Right atrium auricular region (tissue), 2 donors: ENCODE results near the gene MRFAP1L1. TPM values are rescaled to one million over a fixed set of nuclear protein-coding genes. Genes with fewer than 3 reads are reported as not detected.
A peak's percentile ranks its signal among the peaks of the same experiment; 100 is the strongest.

Experiments used
- DNase-seq: peaks from one replicate; pipeline ENCODE4 v3.0.0-alpha.2; 2019; ENCODE audit warnings: low spot score
- H3K27ac ChIP-seq, 2 donors: fragments of 200-600 bp; sonication (generic); 1 replicate in 1 of 2; 2 replicates in 1 of 2; pipeline ENCODE4 v1.5.1; 2016 to 2019
- H3K27me3 ChIP-seq, 2 donors: fragments of 200-600 bp; sonication (generic); one replicate each; pipeline versions ENCODE4 v1.5.1 to v1.6.0; 2017 to 2019
- H3K36me3 ChIP-seq: fragments of 200-600 bp; sonication (generic); one replicate; pipeline ENCODE4 v1.5.1; 2016
- H3K4me1 ChIP-seq, 2 donors: fragments of 200-600 bp; sonication (generic); one replicate each; pipeline versions ENCODE4 v1.5.1 to v1.6.0; 2017 to 2019
- H3K4me3 ChIP-seq, 2 donors: fragments of 200-600 bp; sonication (generic); 1 replicate in 1 of 2; 2 replicates in 1 of 2; pipeline ENCODE4 v1.5.1; 2017 to 2019; ENCODE audit warnings: mild to moderate bottlenecking in 1 of 2, moderate library complexity in 1 of 2
- H3K9me3 ChIP-seq, 2 donors: fragments of 200-600 bp; sonication (generic); one replicate each; pipeline ENCODE4 v1.5.1; 2019
- total RNA-seq, 2 donors: library from RNA; depleted of rRNA; stranded (reverse); fragments of >200 nt; gene quantifications; one replicate each; pipeline ENCODE4 v1.1.0, GENCODE V29; 2016
- TF ChIP-seq, protein P1 (sequence below), 2 donors: fragments of 200-600 bp; sonication (generic); IDR thresholded peaks; one replicate each; pipeline ENCODE4 v1.5.1; 2019; ENCODE audit warnings: antibody characterized with exemption in 2 of 2

Gene MRFAP1L1
- total RNA-seq, 2 donors from 2014 or later: 58.2 to 65.3 TPM

DNA sequence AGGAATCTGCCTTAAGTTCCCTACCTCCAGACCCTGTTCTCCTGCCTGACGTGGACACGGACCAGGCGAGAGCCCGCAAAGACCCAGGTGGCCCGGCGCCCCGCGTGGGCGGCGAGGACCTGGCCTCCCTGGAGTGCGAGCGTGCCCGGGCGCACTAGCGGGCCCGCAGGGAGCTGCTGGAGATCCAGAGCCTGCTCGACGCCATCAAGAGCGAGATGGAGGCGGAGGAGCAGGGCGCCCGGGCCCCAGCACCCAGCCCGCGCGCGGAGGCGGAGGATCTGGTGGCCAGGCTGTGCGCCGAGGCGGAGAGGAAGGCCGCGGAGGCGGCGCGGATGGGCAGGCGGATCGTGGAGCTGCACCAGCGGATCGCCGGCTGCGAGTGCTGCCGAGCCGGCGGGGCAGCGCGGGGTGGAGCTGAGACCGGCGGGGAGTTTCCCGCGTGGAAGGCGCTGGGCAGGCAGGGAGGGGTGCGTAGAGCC lies 51.0 kb downstream of the MRFAP1L1 start:
- Histone ChIP-seq H3K4me3 (peak overlapping the region; percentile 34 to 52), H3K4me1 (peaks cover 0 to 12% of the 10 kb centered on the region in 2 donors), H3K27ac (peak overlapping the region; percentile 56 to 62), H3K27me3 (no peaks in the 10 kb centered on the region), H3K36me3 (no peaks in the 10 kb centered on the region), H3K9me3 (no peaks in the 10 kb centered on the region)
- TF ChIP-seq, protein P1, sequence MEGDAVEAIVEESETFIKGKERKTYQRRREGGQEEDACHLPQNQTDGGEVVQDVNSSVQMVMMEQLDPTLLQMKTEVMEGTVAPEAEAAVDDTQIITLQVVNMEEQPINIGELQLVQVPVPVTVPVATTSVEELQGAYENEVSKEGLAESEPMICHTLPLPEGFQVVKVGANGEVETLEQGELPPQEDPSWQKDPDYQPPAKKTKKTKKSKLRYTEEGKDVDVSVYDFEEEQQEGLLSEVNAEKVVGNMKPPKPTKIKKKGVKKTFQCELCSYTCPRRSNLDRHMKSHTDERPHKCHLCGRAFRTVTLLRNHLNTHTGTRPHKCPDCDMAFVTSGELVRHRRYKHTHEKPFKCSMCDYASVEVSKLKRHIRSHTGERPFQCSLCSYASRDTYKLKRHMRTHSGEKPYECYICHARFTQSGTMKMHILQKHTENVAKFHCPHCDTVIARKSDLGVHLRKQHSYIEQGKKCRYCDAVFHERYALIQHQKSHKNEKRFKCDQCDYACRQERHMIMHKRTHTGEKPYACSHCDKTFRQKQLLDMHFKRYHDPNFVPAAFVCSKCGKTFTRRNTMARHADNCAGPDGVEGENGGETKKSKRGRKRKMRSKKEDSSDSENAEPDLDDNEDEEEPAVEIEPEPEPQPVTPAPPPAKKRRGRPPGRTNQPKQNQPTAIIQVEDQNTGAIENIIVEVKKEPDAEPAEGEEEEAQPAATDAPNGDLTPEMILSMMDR (IDR thresholded peaks at IDR 0.05): no peak
- no peak for DNase-seq

DNA sequence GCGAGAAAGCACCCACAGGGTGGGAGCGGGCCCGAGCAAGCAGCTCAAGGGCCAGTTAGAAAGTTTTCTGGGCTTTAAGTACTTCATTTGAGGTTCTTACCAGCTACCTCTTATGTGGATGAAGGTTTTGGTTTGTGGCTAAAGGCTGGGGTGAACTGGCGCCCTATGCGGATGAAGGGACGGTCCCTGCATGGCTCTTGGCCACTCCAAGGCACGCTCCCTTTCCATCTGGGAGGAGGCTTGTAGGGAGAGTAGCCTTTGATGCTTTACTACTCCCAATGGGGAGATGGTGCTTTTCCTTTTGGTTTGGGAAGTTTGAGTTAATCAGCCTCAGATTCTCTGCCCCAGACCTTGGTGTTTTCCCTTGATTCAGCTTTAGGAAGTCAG lies 51.5 kb downstream of the MRFAP1L1 start:
- Histone ChIP-seq H3K9me3 (no peaks in the 10 kb centered on the region), H3K27ac (peak overlapping the region; percentile 56 to 62), H3K4me1 (peaks cover 0 to 12% of the 10 kb centered on the region in 2 donors), H3K4me3 (peak overlapping the region in 1 of 2 donors; percentile 52), H3K27me3 (no peaks in the 10 kb centered on the region), H3K36me3 (no peaks in the 10 kb centered on the region)
- no peak for DNase-seq
- TF ChIP-seq, protein P1 (IDR thresholded peaks at IDR 0.05): no peak

Other genes with a start within 250 kb of the MRFAP1L1 start
- 1 to 10 TPM; 4.6 to 5.7 TPM for gene PPP2R2C, start 237.3 kb downstream of the MRFAP1L1 start, total RNA-seq
- gene MAN2B2, start 134.7 kb downstream of the MRFAP1L1 start, total RNA-seq: 10 to 100 TPM; 23.7 to 25.5 TPM
- gene MRFAP1, start 69.2 kb downstream of the MRFAP1L1 start, total RNA-seq: 100 to 1,000 TPM; 170 to 176 TPM
- under 1 TPM in 1 of 2 donors, not detected in 1; 0.35 TPM for gene S100P, start 16.0 kb downstream of the MRFAP1L1 start, total RNA-seq
- 10 to 100 TPM in 1 of 2 donors, 1 to 10 TPM in 1; 8.4 to 17.4 TPM for gene BLOC1S4, start 6.3 kb upstream of the MRFAP1L1 start, total RNA-seq
- gene KIAA0232, start 72.9 kb upstream of the MRFAP1L1 start, total RNA-seq: 10 to 100 TPM; 47.5 to 69.4 TPM
- gene TBC1D14, start 200.0 kb upstream of the MRFAP1L1 start, total RNA-seq: 10 to 100 TPM; 33.7 to 34.0 TPM